Peyer's patch (tissue), 4 donors: Measurements from ENCODE around the gene NKX1-2.

Source experiments
- CTCF ChIP-seq, 6 experiments: fragments of 450-650 bp in 4 of 6; fragments of 200-600 bp in 2 of 6; sonication (generic) in 1 of 6; IDR thresholded peaks; one replicate each; pipeline ENCODE4 v1.5.1; 2017 to 2019; ENCODE audit warnings: antibody characterized with exemption in 6 of 6, mild to moderate bottlenecking in 3 of 6, moderate library complexity in 1 of 6
- POLR2A ChIP-seq, 2 donors: fragments of 450-650 bp; IDR thresholded peaks; one replicate each; pipeline ENCODE4 v1.5.1; 2017; ENCODE audit warnings: antibody characterized with exemption in 2 of 2, mild to moderate bottlenecking in 2 of 2, moderate library complexity in 2 of 2

GRCh38 chr10:124486635-124487034 lies 36.8 kb upstream of the NKX1-2 start:
- no peak for TF ChIP-seq CTCF (IDR thresholded peaks at IDR 0.05)
- TF ChIP-seq POLR2A (IDR thresholded peaks at IDR 0.05), result no peak
